ENCODE measurements around the gene MCM7.
A peak's percentile ranks its signal among the peaks of the same experiment; 100 is the strongest.

The MCM7 gene

GRCh38 chr7:100081535-100082102, 19.6 kb downstream of the MCM7 start, which contains the start of gene ZNF3:
Gene ZNF3, minus strand, starts transcription at chr7:100081723. Its CDS starts 4,366 bp downstream, at chr7:100077357.
- H4K8ac ChIP-seq (ENCODE audit: low read depth, low read length) = no peak within 1 kb of the TSS
- H2BK120ac ChIP-seq (ENCODE audit: low read depth, low read length) = peak within 1 kb of the TSS; percentile 97
- peaks cover 22 to 37% of the 10 kb centered on the region in 2 donors for H3K36me3 ChIP-seq (replicated peaks in 1 of 2; ENCODE audit: control insufficient read depth in 2 of 2, insufficient read depth in 2 of 2, low read length in 2 of 2)
- peak within 1 kb of the TSS; percentile 95 for H3K9ac ChIP-seq (ENCODE audit: low read depth, low read length, poor library complexity)
- H2AK5ac ChIP-seq (ENCODE audit: low read depth, low read length) = peak within 1 kb of the TSS; percentile 89
- H3K9me3 ChIP-seq (replicated peaks in 1 of 2; ENCODE audit: control insufficient read depth in 2 of 2, insufficient read depth in 1 of 2, low read depth in 1 of 2, low read length in 2 of 2) = peaks cover 15 to 29% of the 10 kb centered on the region in 2 donors
- H3K4me1 ChIP-seq (ENCODE audit: control insufficient read depth in 2 of 2, insufficient read depth in 1 of 2, low read depth in 1 of 2, low read length in 2 of 2) = peaks cover 3 to 11% of the 10 kb centered on the region in 2 donors
- peak within 1 kb of the TSS; percentile 98 for H3K18ac ChIP-seq (ENCODE audit: low read length)
- H3K4ac ChIP-seq (ENCODE audit: low read length) = peak within 1 kb of the TSS; percentile 70
- H2BK12ac ChIP-seq (ENCODE audit: low read length) = no peak within 1 kb of the TSS
- peak within 1 kb of the TSS; percentile 79 for H2AFZ ChIP-seq (ENCODE audit: low read length)
- H3K4me2 ChIP-seq (ENCODE audit: insufficient read depth, low read length, poor library complexity, severe bottlenecking) = peak within 1 kb of the TSS; percentile 60
- H3K27ac ChIP-seq (replicated peaks; ENCODE audit: low read length) = no peak within 1 kb of the TSS
- H3K14ac ChIP-seq (ENCODE audit: low read length) = no peak within 1 kb of the TSS
- DNase-seq (ENCODE audit: low spot score) = peak; percentile 98
- H2BK5ac ChIP-seq (ENCODE audit: low read length) = no peak within 1 kb of the TSS
- no CpG with 5 or more reads among the region's 55 CpGs for WGBS, 2 donors (ENCODE audit: extremely low coverage in 2 of 2, insufficient read length in 2 of 2, insufficient replicate concordance in 1 of 2)
- peak within 1 kb of the TSS; percentile 88 for H2BK15ac ChIP-seq (ENCODE audit: low read length)
- H3K23ac ChIP-seq (ENCODE audit: low read depth, low read length, poor library complexity) = peak within 1 kb of the TSS; percentile 100
- peak within 1 kb of the TSS; percentile 99 to 100 for H3K4me3 ChIP-seq (ENCODE audit: low read length in 2 of 2)
- H3K79me1 ChIP-seq (ENCODE audit: low read depth, low read length) = peaks cover 5% of the 10 kb centered on the region
- peak within 1 kb of the TSS; percentile 94 for H4K91ac ChIP-seq (ENCODE audit: low read depth, low read length, poor library complexity)
- peaks cover 0 to 2% (median 0%) of the 10 kb centered on the region in 3 experiments for H3K27me3 ChIP-seq (ENCODE audit: control insufficient read depth in 3 of 3, insufficient read depth in 3 of 3, low read depth in 1 of 3, low read length in 3 of 3)

- Histone ChIP-seq H3K14ac (ENCODE audit: low read length) (no peak overlapping the region), H4K91ac (ENCODE audit: low read depth, low read length, poor library complexity) (peak overlapping the region; percentile 94), H3K9me3 (replicated peaks in 1 of 2; ENCODE audit: control insufficient read depth in 2 of 2, insufficient read depth in 1 of 2, low read depth in 1 of 2, low read length in 2 of 2) (peaks cover 19 to 33% of the 10 kb centered on the region in 2 donors)
Measured at GRCh38 chr7:100080907-100081534, 20.2 kb downstream of the MCM7 start.

GRCh38 chr7:100079024-100079560, 22.1 kb downstream of the MCM7 start:
- no peak overlapping the region for H3K27ac ChIP-seq (replicated peaks; ENCODE audit: low read length)
- H2BK15ac ChIP-seq (ENCODE audit: low read length) = no peak overlapping the region
- H3K14ac ChIP-seq (ENCODE audit: low read length) = no peak overlapping the region
- no peak for DNase-seq (ENCODE audit: low spot score)
- no peak overlapping the region for H2BK120ac ChIP-seq (ENCODE audit: low read depth, low read length)
- no peak overlapping the region for H4K8ac ChIP-seq (ENCODE audit: low read depth, low read length)
- H3K79me1 ChIP-seq (ENCODE audit: low read depth, low read length) = peaks cover 9% of the 10 kb centered on the region
- peaks cover 45 to 62% of the 10 kb centered on the region in 2 donors for H3K36me3 ChIP-seq (replicated peaks in 1 of 2; ENCODE audit: control insufficient read depth in 2 of 2, insufficient read depth in 2 of 2, low read length in 2 of 2)
- no CpG with 5 or more reads among the region's 7 CpGs for WGBS, 2 donors (ENCODE audit: extremely low coverage in 2 of 2, insufficient read length in 2 of 2, insufficient replicate concordance in 1 of 2)
- H3K4ac ChIP-seq (ENCODE audit: low read length) = no peak overlapping the region
- H3K4me1 ChIP-seq (ENCODE audit: control insufficient read depth in 2 of 2, insufficient read depth in 1 of 2, low read depth in 1 of 2, low read length in 2 of 2) = peaks cover 3 to 11% of the 10 kb centered on the region in 2 donors
- peaks cover 33 to 51% of the 10 kb centered on the region in 2 donors for H3K9me3 ChIP-seq (replicated peaks in 1 of 2; ENCODE audit: control insufficient read depth in 2 of 2, insufficient read depth in 1 of 2, low read depth in 1 of 2, low read length in 2 of 2)
- no peaks in the 10 kb centered on the region for H3K27me3 ChIP-seq (ENCODE audit: control insufficient read depth in 3 of 3, insufficient read depth in 3 of 3, low read depth in 1 of 3, low read length in 3 of 3)
- no peak overlapping the region for H3K23ac ChIP-seq (ENCODE audit: low read depth, low read length, poor library complexity)
- no peak overlapping the region for H2AFZ ChIP-seq (ENCODE audit: low read length)
- no peak overlapping the region for H3K4me2 ChIP-seq (ENCODE audit: insufficient read depth, low read length, poor library complexity, severe bottlenecking)
- H2AK5ac ChIP-seq (ENCODE audit: low read depth, low read length) = no peak overlapping the region
- no peak overlapping the region for H2BK5ac ChIP-seq (ENCODE audit: low read length)
- H3K4me3 ChIP-seq (ENCODE audit: low read length in 2 of 2) = peak overlapping the region in 1 of 2 donors; percentile 13
- no peak overlapping the region for H3K18ac ChIP-seq (ENCODE audit: low read length)
- H4K91ac ChIP-seq (ENCODE audit: low read depth, low read length, poor library complexity) = no peak overlapping the region
- no peak overlapping the region for H2BK12ac ChIP-seq (ENCODE audit: low read length)
- no peak overlapping the region for H3K9ac ChIP-seq (ENCODE audit: low read depth, low read length, poor library complexity)

More at GRCh38 chr7:100080907-100081534, 20.2 kb downstream of the MCM7 start:
- Histone ChIP-seq H3K36me3 (replicated peaks in 1 of 2; ENCODE audit: control insufficient read depth in 2 of 2, insufficient read depth in 2 of 2, low read length in 2 of 2) (peaks cover 26 to 43% of the 10 kb centered on the region in 2 donors), H3K27me3 (ENCODE audit: control insufficient read depth in 3 of 3, insufficient read depth in 3 of 3, low read depth in 1 of 3, low read length in 3 of 3) (peaks cover 0 to 2% (median 0%) of the 10 kb centered on the region in 3 experiments), H3K4me3 (ENCODE audit: low read length in 2 of 2) (peak overlapping the region; percentile 99 to 100), H3K23ac (ENCODE audit: low read depth, low read length, poor library complexity) (peak overlapping the region; percentile 100), H3K27ac (replicated peaks; ENCODE audit: low read length) (no peak overlapping the region), H2BK12ac (ENCODE audit: low read length) (no peak overlapping the region), H2BK15ac (ENCODE audit: low read length) (peak overlapping the region; percentile 88), H3K4me2 (ENCODE audit: insufficient read depth, low read length, poor library complexity, severe bottlenecking) (peak overlapping the region; percentile 46), H2AK5ac (ENCODE audit: low read depth, low read length) (peak overlapping the region; percentile 89), H3K4ac (ENCODE audit: low read length) (peak overlapping the region; percentile 70), H3K9ac (ENCODE audit: low read depth, low read length, poor library complexity) (peak overlapping the region; percentile 95), H3K79me1 (ENCODE audit: low read depth, low read length) (peaks cover 7% of the 10 kb centered on the region), H3K18ac (ENCODE audit: low read length) (peak overlapping the region; percentile 98), H2BK5ac (ENCODE audit: low read length) (no peak overlapping the region), H2BK120ac (ENCODE audit: low read depth, low read length) (peak overlapping the region; percentile 97), H2AFZ (ENCODE audit: low read length) (peak overlapping the region; percentile 78), H3K4me1 (ENCODE audit: control insufficient read depth in 2 of 2, insufficient read depth in 1 of 2, low read depth in 1 of 2, low read length in 2 of 2) (peaks cover 3 to 11% of the 10 kb centered on the region in 2 donors), H4K8ac (ENCODE audit: low read depth, low read length) (no peak overlapping the region)
- WGBS, 2 donors (ENCODE audit: extremely low coverage in 2 of 2, insufficient read length in 2 of 2, insufficient replicate concordance in 1 of 2) = no CpG with 5 or more reads among the region's 34 CpGs
- no peak for DNase-seq (ENCODE audit: low spot score)

GRCh38 chr7:100077205-100077604, 24.0 kb downstream of the MCM7 start:
- Histone ChIP-seq H2AFZ (ENCODE audit: low read length) (no peak overlapping the region), H3K18ac (ENCODE audit: low read length) (no peak overlapping the region), H3K27me3 (ENCODE audit: control insufficient read depth in 3 of 3, insufficient read depth in 3 of 3, low read depth in 1 of 3, low read length in 3 of 3) (no peaks in the 10 kb centered on the region), H2AK5ac (ENCODE audit: low read depth, low read length) (no peak overlapping the region), H3K23ac (ENCODE audit: low read depth, low read length, poor library complexity) (no peak overlapping the region), H2BK12ac (ENCODE audit: low read length) (no peak overlapping the region), H2BK120ac (ENCODE audit: low read depth, low read length) (no peak overlapping the region), H2BK5ac (ENCODE audit: low read length) (no peak overlapping the region), H3K9me3 (replicated peaks in 1 of 2; ENCODE audit: control insufficient read depth in 2 of 2, insufficient read depth in 1 of 2, low read depth in 1 of 2, low read length in 2 of 2) (peaks cover 50 to 70% of the 10 kb centered on the region in 2 donors), H4K8ac (ENCODE audit: low read depth, low read length) (no peak overlapping the region), H3K9ac (ENCODE audit: low read depth, low read length, poor library complexity) (no peak overlapping the region), H3K4me2 (ENCODE audit: insufficient read depth, low read length, poor library complexity, severe bottlenecking) (no peak overlapping the region), H3K4me3 (ENCODE audit: low read length in 2 of 2) (no peak overlapping the region), H3K36me3 (replicated peaks in 1 of 2; ENCODE audit: control insufficient read depth in 2 of 2, insufficient read depth in 2 of 2, low read length in 2 of 2) (peaks cover 61 to 81% of the 10 kb centered on the region in 2 donors), H3K14ac (ENCODE audit: low read length) (no peak overlapping the region), H3K27ac (replicated peaks; ENCODE audit: low read length) (no peak overlapping the region), H2BK15ac (ENCODE audit: low read length) (no peak overlapping the region), H3K4me1 (ENCODE audit: control insufficient read depth in 2 of 2, insufficient read depth in 1 of 2, low read depth in 1 of 2, low read length in 2 of 2) (peaks cover 1 to 6% of the 10 kb centered on the region in 2 donors), H4K91ac (ENCODE audit: low read depth, low read length, poor library complexity) (no peak overlapping the region), H3K4ac (ENCODE audit: low read length) (no peak overlapping the region), H3K79me1 (ENCODE audit: low read depth, low read length) (peaks cover 9% of the 10 kb centered on the region)
- no CpG with 5 or more reads among the region's 4 CpGs for WGBS, 2 donors (ENCODE audit: extremely low coverage in 2 of 2, insufficient read length in 2 of 2, insufficient replicate concordance in 1 of 2)
- no peak for DNase-seq (ENCODE audit: low spot score)

All from neuronal stem cell (in vitro differentiated cells).